ENCODE measurements around the gene ZNF701. TPM values are rescaled to one million over a fixed set of nuclear protein-coding genes. Genes with fewer than 3 reads are reported as not detected.
"Not testable (repeated sequence)": the region's sequence is repeated elsewhere in the genome, so short reads cannot be mapped to it uniquely, and the experiment has no call there.

The ZNF701 gene
- total RNA-seq, 1 donor from 2014 or later = 25.2 TPM

GRCh38 chr19:52527956-52528351 lies 42.1 kb upstream of the ZNF701 start:
- H3K4me3 Mint-ChIP-seq = peak overlapping the region; percentile 99
- peak overlapping the region; percentile 98 for H3K27ac Mint-ChIP-seq
- H3K27me3 Mint-ChIP-seq = no peaks in the 10 kb centered on the region
- no peak for DNase-seq (ENCODE audit: extremely low spot score, unreplicated experiment)
- TF ChIP-seq CTCF (conservative IDR thresholded peaks at IDR 0.05) = no peak
- H3K36me3 Mint-ChIP-seq = peaks cover 7% of the 10 kb centered on the region
- peaks cover 16% of the 10 kb centered on the region for H3K4me1 Mint-ChIP-seq (ENCODE audit: unreplicated experiment)
- no peaks in the 10 kb centered on the region for H3K9me3 Mint-ChIP-seq

DNA sequence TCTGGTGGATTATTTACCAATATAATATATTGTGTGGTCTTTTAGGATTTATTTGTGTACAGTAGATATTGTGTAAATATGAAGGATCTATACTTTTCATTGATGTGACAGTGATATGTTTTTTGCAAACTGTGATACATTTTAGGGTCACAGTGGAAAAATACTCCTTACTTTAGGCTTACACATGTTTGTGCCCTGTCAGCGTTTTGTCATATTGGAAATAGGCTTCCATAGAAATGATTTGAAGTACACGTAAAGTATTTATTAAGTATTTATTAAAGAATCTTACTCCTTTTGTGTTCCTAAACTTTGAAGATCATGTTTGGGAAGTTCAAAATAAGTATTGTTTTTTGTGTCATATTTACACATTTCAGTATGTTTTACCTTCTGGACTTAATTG lies 37.6 kb upstream of the ZNF701 start:
- DNase-seq (ENCODE audit: extremely low spot score, unreplicated experiment) = no peak
- no peak overlapping the region for H3K4me3 Mint-ChIP-seq
- no peaks in the 10 kb centered on the region for H3K27me3 Mint-ChIP-seq
- H3K27ac Mint-ChIP-seq = peak overlapping the region; percentile 49
- peaks cover 7% of the 10 kb centered on the region for H3K36me3 Mint-ChIP-seq
- no peak for TF ChIP-seq CTCF (conservative IDR thresholded peaks at IDR 0.05)
- peaks cover 20% of the 10 kb centered on the region for H3K4me1 Mint-ChIP-seq (ENCODE audit: unreplicated experiment)
- H3K9me3 Mint-ChIP-seq = no peaks in the 10 kb centered on the region

DNA sequence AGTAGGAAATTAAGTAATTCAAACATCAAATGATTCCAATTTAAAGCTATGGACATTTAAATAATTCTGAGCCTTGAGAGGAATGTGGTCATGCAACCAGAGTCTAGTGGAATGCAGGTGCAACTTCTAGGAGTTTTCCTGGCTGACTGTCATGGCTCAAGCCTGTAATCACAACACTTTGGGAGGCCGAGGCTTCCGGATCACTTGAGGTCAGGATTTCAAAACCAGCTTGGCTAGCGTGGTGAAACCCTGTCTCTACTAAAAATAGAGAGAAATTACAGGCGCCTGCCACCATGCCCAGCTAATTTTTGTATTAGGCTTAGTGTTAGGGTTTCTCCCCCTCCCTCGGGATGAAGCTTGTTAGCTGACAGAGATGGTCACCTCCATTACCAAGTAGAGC lies 36.2 kb upstream of the ZNF701 start:
- Mint-ChIP-seq H3K4me1 (ENCODE audit: unreplicated experiment) (peaks cover 12% of the 10 kb centered on the region), H3K27ac (peak overlapping the region; percentile 89), H3K9me3 (no peaks in the 10 kb centered on the region), H3K27me3 (no peaks in the 10 kb centered on the region), H3K36me3 (peaks cover 11% of the 10 kb centered on the region), H3K4me3 (peak overlapping the region; percentile 63)
- no peak for TF ChIP-seq CTCF (conservative IDR thresholded peaks at IDR 0.05)
- no peak for DNase-seq (ENCODE audit: extremely low spot score, unreplicated experiment)

GRCh38 chr19:52535385-52535770 lies 34.7 kb upstream of the ZNF701 start:
- DNase-seq (ENCODE audit: extremely low spot score, unreplicated experiment); H3K4me1 Mint-ChIP-seq (ENCODE audit: unreplicated experiment); H3K9me3 Mint-ChIP-seq; H3K27me3 Mint-ChIP-seq: not testable (repeated sequence)
- H3K4me3 Mint-ChIP-seq = peak overlapping the region; percentile 93
- peak overlapping the region; percentile 89 for H3K27ac Mint-ChIP-seq
- H3K36me3 Mint-ChIP-seq = peaks cover 13% of the 10 kb centered on the region

DNA sequence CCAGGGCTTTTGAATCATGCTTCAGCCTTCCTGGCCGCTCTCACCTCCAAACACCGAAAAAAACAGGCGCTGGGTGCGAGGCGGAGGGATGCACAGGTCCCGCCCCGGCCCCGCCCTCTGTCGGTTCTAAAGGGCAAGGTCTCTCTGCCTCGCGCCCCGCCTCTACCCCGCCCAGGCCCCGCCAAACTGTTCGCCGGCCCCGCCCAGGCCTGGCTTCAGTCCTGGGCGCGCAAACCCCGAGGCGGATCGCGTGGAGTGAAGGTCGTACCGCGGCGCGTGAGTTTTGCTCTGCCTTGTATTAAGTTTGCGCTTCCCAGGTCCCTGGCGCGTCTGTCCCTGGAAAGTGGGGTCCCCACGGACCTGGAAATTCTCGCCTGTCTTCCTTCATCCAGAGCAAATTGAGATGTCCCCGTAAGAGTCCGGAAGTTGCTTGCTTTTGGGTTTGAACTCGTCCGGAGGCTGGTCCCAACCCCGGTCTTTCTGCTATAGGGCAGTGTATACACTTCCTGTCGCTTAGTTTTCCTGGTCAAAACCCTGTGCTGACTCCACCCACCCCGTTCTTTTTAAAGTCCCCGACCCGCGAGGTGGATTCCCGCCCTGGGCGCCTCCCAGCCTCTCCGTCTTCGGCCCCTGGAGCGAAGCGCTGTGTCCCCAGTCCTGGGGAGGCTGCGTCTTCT lies 34.2 kb upstream of the ZNF701 start:
- Mint-ChIP-seq H3K27ac (peak overlapping the region; percentile 89), H3K4me1 (ENCODE audit: unreplicated experiment) (peaks cover 8% of the 10 kb centered on the region), H3K9me3 (no peaks in the 10 kb centered on the region), H3K4me3 (peak overlapping the region; percentile 93), H3K27me3 (no peaks in the 10 kb centered on the region), H3K36me3 (peaks cover 17% of the 10 kb centered on the region)
- DNase-seq (ENCODE audit: extremely low spot score, unreplicated experiment) = peak; percentile 89
- TF ChIP-seq CTCF (conservative IDR thresholded peaks at IDR 0.05) = peak; percentile 57

DNA sequence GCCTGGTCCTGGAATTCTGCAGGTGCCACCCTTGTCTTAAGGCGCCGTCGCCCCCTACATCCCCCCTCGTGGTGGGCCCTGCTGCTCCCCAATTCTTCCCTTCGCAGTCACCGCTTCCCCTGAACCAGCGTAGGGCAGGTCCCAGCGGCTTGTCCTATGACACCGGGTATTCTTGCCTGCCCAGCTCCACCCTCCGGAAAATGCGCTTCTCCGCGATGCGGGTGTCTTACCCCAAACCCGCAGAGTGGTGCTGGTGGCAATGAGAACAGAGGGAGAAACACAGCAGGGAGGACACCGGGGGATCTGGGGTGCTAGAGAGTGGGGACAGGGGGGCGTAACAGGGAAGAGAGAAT lies 33.7 kb upstream of the ZNF701 start:
- no peak for DNase-seq (ENCODE audit: extremely low spot score, unreplicated experiment)
- peaks cover 17% of the 10 kb centered on the region for H3K36me3 Mint-ChIP-seq
- H3K4me1 Mint-ChIP-seq (ENCODE audit: unreplicated experiment) = peaks cover 8% of the 10 kb centered on the region
- no peak for TF ChIP-seq CTCF (conservative IDR thresholded peaks at IDR 0.05)
- peak overlapping the region; percentile 93 for H3K4me3 Mint-ChIP-seq
- H3K27ac Mint-ChIP-seq = peak overlapping the region; percentile 89
- H3K9me3 Mint-ChIP-seq = no peaks in the 10 kb centered on the region
- H3K27me3 Mint-ChIP-seq = no peaks in the 10 kb centered on the region

DNA sequence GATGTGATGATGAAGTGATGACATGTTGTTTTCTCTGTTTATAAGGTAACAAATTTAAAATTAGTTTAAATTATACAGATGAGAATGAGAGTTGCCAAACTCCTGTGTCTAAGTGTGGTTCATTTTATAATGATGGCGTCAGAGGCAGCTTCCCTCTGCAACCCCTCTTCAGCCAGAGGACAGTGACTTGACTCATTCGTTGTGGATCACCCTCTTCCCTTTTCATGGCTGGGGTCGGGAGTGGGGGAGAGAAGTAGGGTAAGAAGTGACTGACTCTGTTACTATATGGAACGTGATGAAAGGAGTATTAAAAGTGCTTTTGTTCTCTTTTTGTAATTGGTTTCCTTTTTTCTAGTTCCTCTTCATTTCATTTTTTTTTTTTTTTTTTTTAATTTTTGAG lies 31.3 kb upstream of the ZNF701 start:
- peaks cover 12% of the 10 kb centered on the region for H3K4me1 Mint-ChIP-seq (ENCODE audit: unreplicated experiment)
- H3K36me3 Mint-ChIP-seq = peaks cover 25% of the 10 kb centered on the region
- H3K27ac Mint-ChIP-seq; H3K27me3 Mint-ChIP-seq; H3K4me3 Mint-ChIP-seq; H3K9me3 Mint-ChIP-seq; DNase-seq (ENCODE audit: extremely low spot score, unreplicated experiment): not testable (repeated sequence)

GRCh38 chr19:52541176-52541575 lies 28.9 kb upstream of the ZNF701 start:
- Mint-ChIP-seq H3K4me1 (ENCODE audit: unreplicated experiment) (peaks cover 12% of the 10 kb centered on the region), H3K36me3 (peaks cover 31% of the 10 kb centered on the region)
- not testable (repeated sequence) for DNase-seq (ENCODE audit: extremely low spot score, unreplicated experiment); H3K27me3 Mint-ChIP-seq; H3K4me3 Mint-ChIP-seq; H3K9me3 Mint-ChIP-seq; H3K27ac Mint-ChIP-seq

All from type B pancreatic cell (in vitro differentiated cells).